IMR-90 (cell line): ENCODE data around the gene CLDN11. TPM values are rescaled to one million over a fixed set of nuclear protein-coding genes. Genes with fewer than 3 reads are reported as not detected.

Source experiments
- ATAC-seq: fragments of 200-7000 bp; cut with Tn5 transposase; 2 replicates; pipeline ENCODE4 v1.9.1; 2020; ENCODE audit warnings: low read depth, mild to moderate bottlenecking, moderate library complexity
- BruUV-seq: library from RNA; stranded (reverse); fragments of 400-500 nt; replicated peaks from 2 replicates; lab custom pipeline; 2021; lab: Mats Ljungman, UMichigan
- CTCF ChIA-PET: fragments of 300-600 bp; formaldehyde crosslinking; extraction: SDS; loops from one replicate; lab custom pipeline; 2021; ENCODE audit warnings: antibody characterized with exemption; lab: Yijun Ruan, JAX
- POLR2A ChIA-PET: fragments of 300-600 bp; sonication (Branson Sonifier 250); formaldehyde crosslinking; loops from one replicate; lab custom pipeline; 2022; ENCODE audit warnings: antibody characterized with exemption; ENCODE audit not compliant: unreplicated experiment; lab: Charles Lee
- DNase-seq: peaks from one replicate; pipeline ENCODE4 v3.0.0; 2013
- H2AFZ ChIP-seq: replicated peaks from 2 replicates; pipeline ENCODE3; 2013; ENCODE audit warnings: low read length, mild to moderate bottlenecking; ENCODE audit not compliant: poor library complexity
- H2AK5ac ChIP-seq: 2 replicates; pipeline ENCODE4 v1.6.1; 2013; ENCODE audit warnings: low read depth, low read length, inconsistent platforms
- H2AK9ac ChIP-seq: replicated peaks from 2 replicates; pipeline ENCODE3; 2013; ENCODE audit warnings: mild to moderate bottlenecking, low read depth, low read length, moderate library complexity; ENCODE audit not compliant: poor library complexity
- H2BK120ac ChIP-seq: 2 replicates; pipeline ENCODE4 v1.6.1; 2013; ENCODE audit warnings: low read depth, low read length, inconsistent platforms
- H2BK15ac ChIP-seq: 3 replicates; pipeline ENCODE4 v1.6.1; 2013; ENCODE audit warnings: low read depth, low read length, inconsistent platforms
- H2BK20ac ChIP-seq: 2 replicates; pipeline ENCODE4 v1.6.1; 2013; ENCODE audit warnings: low read depth, mild to moderate bottlenecking, inconsistent platforms, low read length, moderate library complexity
- H2BK5ac ChIP-seq: 2 replicates; pipeline ENCODE4 v1.6.1; 2013; ENCODE audit warnings: mild to moderate bottlenecking, low read depth, low read length, inconsistent platforms; ENCODE audit not compliant: poor library complexity, severe bottlenecking
- H3K14ac ChIP-seq: replicated peaks from 2 replicates; pipeline ENCODE4 v1.6.1; 2013; ENCODE audit warnings: low read depth, low read length, inconsistent platforms
- H3K18ac ChIP-seq: 2 replicates; pipeline ENCODE4 v1.6.1; 2013; ENCODE audit warnings: low read depth, low read length, control low read depth
- H3K23ac ChIP-seq: 2 replicates; pipeline ENCODE4 v1.6.1; 2013; ENCODE audit warnings: low read depth, low read length, inconsistent platforms
- H3K27ac ChIP-seq: 2 replicates; pipeline ENCODE4 v1.5.1; 2013; ENCODE audit warnings: mild to moderate bottlenecking, control low read depth, low read length; ENCODE audit not compliant: insufficient read depth
- H3K27me3 ChIP-seq: 2 replicates; pipeline ENCODE4 v1.6.1; 2013; ENCODE audit warnings: low read length; ENCODE audit not compliant: control insufficient read depth, insufficient read depth
- H3K36me3 ChIP-seq: 2 replicates; pipeline ENCODE4 v1.6.1; 2013; ENCODE audit warnings: low read length, mixed read lengths; ENCODE audit not compliant: control insufficient read depth, insufficient read depth
- H3K4ac ChIP-seq: 2 replicates; pipeline ENCODE4 v1.6.1; 2013; ENCODE audit warnings: low read depth, low read length, inconsistent platforms
- H3K4me1 ChIP-seq: 2 replicates; pipeline ENCODE4 v1.6.1; 2013; ENCODE audit warnings: low read length, mixed read lengths; ENCODE audit not compliant: control insufficient read depth, insufficient read depth
- H3K4me2 ChIP-seq: 2 replicates; pipeline ENCODE4 v1.6.1; 2013; ENCODE audit warnings: low read depth, mild to moderate bottlenecking, control low read depth, low read length, moderate library complexity
- H3K4me3 ChIP-seq: 2 replicates; pipeline ENCODE4 v1.5.1; 2013; ENCODE audit warnings: low read depth, mild to moderate bottlenecking, control low read depth, low read length, moderate library complexity; ENCODE audit not compliant: insufficient read depth
- H3K56ac ChIP-seq: 2 replicates; pipeline ENCODE4 v1.6.1; 2013; ENCODE audit warnings: low read length, inconsistent platforms; ENCODE audit not compliant: insufficient read depth; ENCODE audit errors: extremely low read depth
- H3K79me1 ChIP-seq, 2 experiments: 2 replicates each; pipeline ENCODE4 v1.6.1; 2013; ENCODE audit warnings: low read length in 2 of 2, inconsistent platforms in 1 of 2, low read depth in 1 of 2
- H3K9ac ChIP-seq: 2 replicates; pipeline ENCODE4 v1.6.1; 2013; ENCODE audit warnings: low read depth, low read length, control low read depth
- H3K9me1 ChIP-seq: 2 replicates; pipeline ENCODE4 v1.6.1; 2013; ENCODE audit warnings: low read length, inconsistent platforms; ENCODE audit not compliant: insufficient read depth
- H3K9me3 ChIP-seq: 2 replicates; pipeline ENCODE4 v1.6.1; 2013; ENCODE audit warnings: low read length; ENCODE audit not compliant: control insufficient read depth, insufficient read depth
- H4K20me1 ChIP-seq: 2 replicates; pipeline ENCODE4 v1.6.1; 2013; ENCODE audit warnings: low read length, inconsistent platforms; ENCODE audit not compliant: insufficient read depth
- H4K5ac ChIP-seq: 2 replicates; pipeline ENCODE4 v1.6.1; 2013; ENCODE audit warnings: mild to moderate bottlenecking, low read depth, low read length, control low read depth
- H4K8ac ChIP-seq, 2 experiments: 2 replicates each; pipeline ENCODE4 v1.6.1; 2013; ENCODE audit warnings: low read depth in 2 of 2, low read length in 2 of 2, control low read depth in 1 of 2, inconsistent platforms in 1 of 2
- H4K91ac ChIP-seq: 2 replicates; pipeline ENCODE4 v1.6.1; 2013; ENCODE audit warnings: low read depth, low read length, inconsistent platforms; ENCODE audit not compliant: insufficient read depth
- BHLHE40 ChIP-seq: fragments of 150-350 bp; IDR thresholded peaks from 2 replicates; pipeline ENCODE4 v1.6.1; 2016; ENCODE audit warnings: mild to moderate bottlenecking, low read depth, low read length
- CHD1 ChIP-seq: IDR thresholded peaks from 2 replicates; pipeline ENCODE4 v1.6.1; 2012; ENCODE audit warnings: low read depth, low read length, improper control_type of control experiment
- CTCF ChIP-seq: conservative IDR thresholded peaks from 2 replicates; pipeline ENCODE4 v1.5.1; 2012; ENCODE audit warnings: mild to moderate bottlenecking, low read depth, low read length, improper control_type of control experiment
- ELK1 ChIP-seq: fragments of 150-350 bp; IDR thresholded peaks from 2 replicates; pipeline ENCODE4 v1.6.1; 2016; ENCODE audit warnings: low read depth, mild to moderate bottlenecking, low read length, moderate library complexity, borderline replicate concordance
- FOS ChIP-seq: fragments of 150-350 bp; IDR thresholded peaks from 2 replicates; pipeline ENCODE4 v1.6.1; 2016; ENCODE audit warnings: low read depth, low read length
- MAZ ChIP-seq: IDR thresholded peaks from 2 replicates; pipeline ENCODE4 v1.6.1; 2012; ENCODE audit warnings: low read depth, mild to moderate bottlenecking, low read length, improper control_type of control experiment, moderate library complexity, borderline replicate concordance
- NFE2L2 ChIP-seq: fragments of 150-350 bp; IDR thresholded peaks from 2 replicates; pipeline ENCODE4 v1.6.1; 2016; ENCODE audit warnings: low read depth, mild to moderate bottlenecking, low read length
- POLR2A ChIP-seq: IDR thresholded peaks from 2 replicates; pipeline ENCODE4 v1.6.1; 2012; ENCODE audit warnings: mild to moderate bottlenecking, low read depth, low read length
- RAD21 ChIP-seq: IDR thresholded peaks from 2 replicates; pipeline ENCODE4 v1.6.1; 2012; ENCODE audit warnings: low read length, improper control_type of control experiment
- RFX5 ChIP-seq: IDR thresholded peaks from 2 replicates; pipeline ENCODE4 v1.8.0; 2012; ENCODE audit warnings: low read depth, mild to moderate bottlenecking, low read length, moderate library complexity
- dilution Hi-C: fragments of 300-500 bp; cut with HindIII; formaldehyde crosslinking; loops from one replicate; pipeline ENCODE4 v1.14.3; 2018; ENCODE audit warnings: low sequenced_read_pairs; ENCODE audit not compliant: unreplicated experiment
- in situ Hi-C: fragments of 300-500 bp; cut with MboI; formaldehyde crosslinking; loops from 3 replicates; pipeline ENCODE4 v1.14.3; 2019; ENCODE audit warnings: low sequenced_read_pairs, inconsistent platforms, mixed read lengths
- intact Hi-C: fragments of 100-400 bp; cut with micrococcal nuclease; formaldehyde crosslinking; loops from 2 replicates; pipeline ENCODE4 v1.10.0; 2022
- polyA plus RNA-seq, 3 experiments: library from polyadenylated mRNA; depleted of rRNA; stranded (reverse); fragments of >200 nt; gene quantifications; 2 replicates each; pipeline ENCODE4 v1.2.3, GENCODE V29; 2012; ENCODE audit warnings: low replicate concordance in 1 of 3
- total RNA-seq: library from RNA; depleted of rRNA; stranded (reverse); fragments of >200 nt; gene quantifications from 2 replicates; pipeline ENCODE4 v1.2.3, GENCODE V29; 2012

Gene CLDN11
- total and polyA plus RNA-seq, 2 of the 4 experiments (the other 2 are of a cell fraction): 245 to 318 TPM

GRCh38 chr3:170443457-170443856 lies 24.8 kb downstream of the CLDN11 start:
- Histone ChIP-seq H2AK9ac (no peak overlapping the region), H2BK5ac (no peak overlapping the region), H4K20me1 (no peaks in the 10 kb centered on the region), H3K9me3 (no peaks in the 10 kb centered on the region), H3K4ac (no peak overlapping the region), H2AFZ (no peak overlapping the region), H3K9ac (no peak overlapping the region), H4K8ac (no peak overlapping the region), H3K14ac (no peak overlapping the region), H3K18ac (no peak overlapping the region), H2BK15ac (no peak overlapping the region), H2BK20ac (no peak overlapping the region), H3K4me1 (peaks cover 3% of the 10 kb centered on the region; the same call in 1 of the 2 replicates), H3K9me1 (peaks cover 3% of the 10 kb centered on the region), H3K4me2 (no peak overlapping the region), H3K27me3 (no peaks in the 10 kb centered on the region), H2AK5ac (no peak overlapping the region), H4K91ac (no peak overlapping the region), H3K79me1 (no peaks in the 10 kb centered on the region), H3K23ac (no peak overlapping the region), H3K27ac (no peak overlapping the region), H4K5ac (no peak overlapping the region), H2BK120ac (no peak overlapping the region), H3K4me3 (no peak overlapping the region), H3K56ac (no peak overlapping the region), H3K36me3 (no peaks in the 10 kb centered on the region; the same call in 1 of the 2 replicates)
- in situ Hi-C loops: no loop called here
- no peak for ATAC-seq
- TF ChIP-seq CTCF (no peak), RFX5 (no peak), ELK1 (no peak), POLR2A (no peak), RAD21 (no peak), MAZ (no peak), CHD1 (no peak), NFE2L2 (no peak), FOS (no peak), BHLHE40 (no peak)
- dilution Hi-C loops: no loop called here
- CTCF ChIA-PET: no interaction called here
- POLR2A ChIA-PET: no interaction called here
- no TSS peak for BruUV-seq
- intact Hi-C loops: loop anchor here (5.0 kb wide), 1 partner anchor 309 kb away; no protein-coding TSS in a partner anchor
- no peak for DNase-seq
